Cardiac muscle cell (in vitro differentiated cells and primary cell): Measurements from ENCODE around the gene RPA3. TPM values are rescaled to one million over a fixed set of nuclear protein-coding genes. Genes with fewer than 3 reads are reported as not detected.

ENCODE experiments used
- DNase-seq, 2 donors: peaks; one replicate each; pipeline versions ENCODE4 v3.0.0 to v3.0.0-alpha.2; 2010 to 2017; ENCODE audit warnings: low read depth in 1 of 2, low spot score in 1 of 2
- H3K27ac ChIP-seq: fragments of 200-600 bp; sonication (generic); 2 replicates; pipeline ENCODE4 v1.5.1; 2016
- H3K27me3 ChIP-seq: fragments of 200-600 bp; sonication (generic); 2 replicates; pipeline ENCODE4 v1.6.0; 2016; ENCODE audit warnings: control low read depth
- H3K36me3 ChIP-seq: fragments of 200-600 bp; sonication (generic); 2 replicates; pipeline ENCODE4 v1.5.1; 2016; ENCODE audit warnings: control low read depth
- H3K4me1 ChIP-seq: fragments of 200-600 bp; sonication (generic); 2 replicates; pipeline ENCODE4 v1.8.1; 2017; ENCODE audit warnings: low read depth, mild to moderate bottlenecking, mixed run types
- H3K4me3 ChIP-seq: fragments of 200-600 bp; sonication (generic); 2 replicates; pipeline ENCODE4 v1.5.1; 2016; ENCODE audit warnings: mild to moderate bottlenecking
- H3K9me3 ChIP-seq: fragments of 200-600 bp; sonication (generic); 2 replicates; pipeline ENCODE4 v1.5.1; 2017; ENCODE audit warnings: low read depth, mild to moderate bottlenecking, control low read depth
- polyA plus RNA-seq: library from polyadenylated mRNA; unstranded; fragments of >200 nt; fragmentation: Nextera tagmentation; extraction: Ambion mirVana; gene quantifications from 2 replicates; pipeline ENCODE4 v1.2.1, GENCODE V29; 2016
- total RNA-seq: library from RNA; depleted of rRNA; stranded (reverse); fragments of >200 nt; gene quantifications from 2 replicates; pipeline ENCODE4 v1.2.3, GENCODE V29; 2016
- TF ChIP-seq, protein P1 (sequence below): IDR thresholded peaks from 2 replicates; pipeline ENCODE4 v1.5.1; 2012; ENCODE audit warnings: low read depth, mild to moderate bottlenecking, low read length

Gene RPA3
- total and polyA plus RNA-seq, 2 experiments from 2014 or later: 16.6 to 75.8 TPM

DNA sequence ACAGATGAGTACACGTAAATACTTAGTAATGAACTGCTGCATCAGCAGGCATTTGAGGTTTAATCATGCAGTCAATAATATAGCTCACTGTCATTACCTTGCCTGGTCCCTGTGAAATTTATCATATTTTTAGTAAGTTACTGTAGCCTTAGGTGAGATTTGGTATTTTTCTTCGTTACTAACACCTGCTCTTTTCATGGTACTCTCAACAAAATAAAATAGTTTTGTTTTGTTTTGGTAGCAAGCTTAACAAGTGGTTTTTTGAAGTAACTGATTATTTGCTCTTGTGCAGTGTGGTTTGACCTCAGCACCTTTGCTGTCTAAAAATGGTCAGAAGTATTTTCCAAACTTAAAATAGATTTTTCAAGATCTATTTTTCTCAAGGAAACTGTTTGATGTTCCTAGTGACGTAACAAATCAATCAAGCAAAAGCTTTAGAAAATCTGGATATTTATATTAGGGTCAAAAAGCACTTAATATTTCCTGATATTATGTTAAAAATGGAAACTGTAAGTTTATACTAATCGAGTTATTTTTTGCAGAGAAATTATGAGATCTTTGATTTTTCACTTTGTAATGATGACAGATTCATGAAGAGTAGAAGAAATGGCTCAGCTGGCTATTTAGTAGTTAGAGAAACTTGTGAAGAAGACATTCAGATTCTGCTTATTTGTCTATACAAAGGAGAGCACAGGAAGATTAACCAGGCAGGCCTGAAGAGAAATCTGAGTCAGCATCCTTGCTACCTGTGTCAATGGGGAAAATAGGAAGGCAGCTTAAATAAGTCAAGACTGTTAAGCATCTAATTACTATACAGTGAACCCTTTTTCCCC, 21.0 kb upstream of the RPA3 start:
- H3K36me3 ChIP-seq: no peaks in the 10 kb centered on the region
- peaks cover 9% of the 10 kb centered on the region for H3K4me1 ChIP-seq
- no peaks in the 10 kb centered on the region for H3K27me3 ChIP-seq
- H3K9me3 ChIP-seq: no peaks in the 10 kb centered on the region
- DNase-seq: no peak
- TF ChIP-seq, protein P1, sequence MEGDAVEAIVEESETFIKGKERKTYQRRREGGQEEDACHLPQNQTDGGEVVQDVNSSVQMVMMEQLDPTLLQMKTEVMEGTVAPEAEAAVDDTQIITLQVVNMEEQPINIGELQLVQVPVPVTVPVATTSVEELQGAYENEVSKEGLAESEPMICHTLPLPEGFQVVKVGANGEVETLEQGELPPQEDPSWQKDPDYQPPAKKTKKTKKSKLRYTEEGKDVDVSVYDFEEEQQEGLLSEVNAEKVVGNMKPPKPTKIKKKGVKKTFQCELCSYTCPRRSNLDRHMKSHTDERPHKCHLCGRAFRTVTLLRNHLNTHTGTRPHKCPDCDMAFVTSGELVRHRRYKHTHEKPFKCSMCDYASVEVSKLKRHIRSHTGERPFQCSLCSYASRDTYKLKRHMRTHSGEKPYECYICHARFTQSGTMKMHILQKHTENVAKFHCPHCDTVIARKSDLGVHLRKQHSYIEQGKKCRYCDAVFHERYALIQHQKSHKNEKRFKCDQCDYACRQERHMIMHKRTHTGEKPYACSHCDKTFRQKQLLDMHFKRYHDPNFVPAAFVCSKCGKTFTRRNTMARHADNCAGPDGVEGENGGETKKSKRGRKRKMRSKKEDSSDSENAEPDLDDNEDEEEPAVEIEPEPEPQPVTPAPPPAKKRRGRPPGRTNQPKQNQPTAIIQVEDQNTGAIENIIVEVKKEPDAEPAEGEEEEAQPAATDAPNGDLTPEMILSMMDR: no peak
- no peak overlapping the region for H3K27ac ChIP-seq
- H3K4me3 ChIP-seq: no peak overlapping the region

DNA sequence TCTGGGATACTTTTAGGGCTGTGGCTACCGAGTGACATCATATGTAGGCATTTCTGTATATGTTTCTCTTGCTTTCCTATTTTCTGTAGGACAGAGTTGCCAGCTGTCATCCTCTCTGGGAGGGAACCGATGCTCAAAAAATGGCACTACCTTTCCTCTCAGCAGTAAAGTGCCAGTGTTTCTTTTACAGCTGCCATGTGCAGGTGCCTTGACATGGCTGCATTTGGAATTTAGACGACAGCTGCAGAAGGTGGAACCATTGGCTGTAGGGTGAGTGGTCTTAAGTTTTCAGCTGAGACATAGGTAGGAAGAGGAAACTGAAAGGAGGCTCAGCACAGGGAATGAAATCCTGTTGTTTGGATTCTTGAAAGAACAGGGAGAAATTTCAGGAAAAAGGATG, 20.2 kb upstream of the RPA3 start:
- H3K4me3 ChIP-seq: no peak overlapping the region
- no peaks in the 10 kb centered on the region for H3K27me3 ChIP-seq
- H3K4me1 ChIP-seq: peaks cover 9% of the 10 kb centered on the region
- H3K27ac ChIP-seq: no peak overlapping the region
- TF ChIP-seq, protein P1: no peak
- no peaks in the 10 kb centered on the region for H3K9me3 ChIP-seq
- DNase-seq: no peak
- no peaks in the 10 kb centered on the region for H3K36me3 ChIP-seq

DNA sequence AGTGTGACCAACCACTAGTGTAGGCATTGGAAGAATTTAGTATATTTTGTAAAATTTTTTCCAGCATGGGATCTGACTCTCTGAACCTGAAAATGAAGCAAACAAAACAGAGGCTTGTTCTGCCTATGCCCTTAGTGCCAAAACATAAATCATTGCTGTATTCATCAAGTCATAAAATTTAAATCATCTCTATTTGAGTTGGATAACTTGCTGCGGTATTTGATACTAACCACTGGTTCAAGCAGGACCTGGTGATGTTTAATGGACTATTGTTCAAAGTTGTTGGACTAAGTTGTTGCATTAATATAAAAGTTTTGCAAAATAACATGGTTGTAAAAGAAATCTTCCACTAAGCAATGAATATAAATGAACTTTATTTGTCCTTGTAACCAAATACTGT, 19.8 kb upstream of the RPA3 start:
- Histone ChIP-seq H3K27ac (no peak overlapping the region), H3K36me3 (no peaks in the 10 kb centered on the region)
- TF ChIP-seq, protein P1: no peak

DNA sequence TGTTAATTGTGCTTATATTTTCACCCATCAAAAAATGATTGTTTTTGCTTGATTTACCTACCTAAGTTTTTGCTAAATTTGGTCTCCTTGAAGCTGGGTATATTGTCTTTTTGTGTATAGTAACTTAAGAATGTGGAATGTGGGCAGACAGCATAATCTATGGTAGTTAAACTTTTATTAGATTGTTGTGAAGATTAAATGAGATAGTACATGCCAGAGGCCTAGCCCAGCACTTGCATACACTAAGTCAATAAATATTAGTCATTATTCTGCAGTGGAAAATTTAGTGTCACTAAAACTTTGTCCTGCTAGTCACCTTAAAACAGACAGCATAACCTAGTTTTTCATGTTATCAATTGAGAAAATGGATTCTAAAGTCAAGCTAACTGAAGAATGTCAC, 19.3 kb upstream of the RPA3 start:
- Histone ChIP-seq H3K36me3 (no peaks in the 10 kb centered on the region), H3K4me1 (peaks cover 9% of the 10 kb centered on the region), H3K27ac (no peak overlapping the region), H3K27me3 (no peaks in the 10 kb centered on the region), H3K4me3 (no peak overlapping the region), H3K9me3 (no peaks in the 10 kb centered on the region)
- TF ChIP-seq, protein P1: no peak
- no peak for DNase-seq

More for the DNA sequence above, 19.8 kb upstream of the RPA3 start:
- peaks cover 9% of the 10 kb centered on the region for H3K4me1 ChIP-seq
- H3K27me3 ChIP-seq: no peaks in the 10 kb centered on the region
- no peak for DNase-seq
- H3K9me3 ChIP-seq: no peaks in the 10 kb centered on the region
- H3K4me3 ChIP-seq: no peak overlapping the region

DNA sequence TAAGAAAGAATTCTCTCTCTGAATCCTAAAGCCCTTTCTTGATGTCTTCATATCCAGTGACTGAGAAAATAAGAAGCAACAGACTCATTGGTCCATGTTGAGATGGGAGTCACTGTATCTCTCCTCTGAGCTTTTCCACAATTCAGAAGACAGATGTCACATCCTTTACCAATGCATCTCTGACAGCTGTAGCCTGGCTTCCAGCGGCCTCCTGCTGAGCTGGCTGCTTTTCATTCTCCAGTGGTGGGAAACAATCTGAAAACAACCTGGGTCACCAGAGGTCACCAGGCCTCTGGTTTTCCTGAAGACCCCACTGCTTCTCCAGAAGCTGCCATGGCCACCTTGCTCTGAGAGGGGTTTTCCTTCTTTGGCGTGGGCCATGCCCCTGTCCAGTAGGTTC, 18.3 kb upstream of the RPA3 start:
- no peak overlapping the region for H3K4me3 ChIP-seq
- H3K36me3 ChIP-seq: no peaks in the 10 kb centered on the region
- TF ChIP-seq, protein P1: no peak
- H3K4me1 ChIP-seq: peaks cover 13% of the 10 kb centered on the region
- H3K27ac ChIP-seq: no peak overlapping the region
- no peaks in the 10 kb centered on the region for H3K9me3 ChIP-seq
- H3K27me3 ChIP-seq: no peaks in the 10 kb centered on the region
- DNase-seq: no peak
